Hypothalamus (tissue), 51 donors: Measurements from ENCODE around the gene SEMA6B.

Experiments
- DNase-seq, 51 donors: peaks; one replicate each; lab custom pipeline; 2025; lab: John Stamatoyannopoulos, UW

Gene SEMA6B

GRCh38 chr19:4513248-4513647 lies 46.2 kb downstream of the SEMA6B start:
- no peak for DNase-seq

- no peak for DNase-seq
Measured at GRCh38 chr19:4512070-4512469, 47.4 kb downstream of the SEMA6B start.

GRCh38 chr19:4511300-4512054 lies 48.0 kb downstream of the SEMA6B start:
- DNase-seq, result no peak

GRCh38 chr19:4510435-4511255 lies 48.8 kb downstream of the SEMA6B start:
- no peak for DNase-seq

GRCh38 chr19:4508698-4509097 lies 50.8 kb downstream of the SEMA6B start:
- no peak for DNase-seq

GRCh38 chr19:4507804-4508203 lies 51.7 kb downstream of the SEMA6B start:
- no peak for DNase-seq

GRCh38 chr19:4507150-4507452 lies 52.4 kb downstream of the SEMA6B start:
- no peak for DNase-seq

GRCh38 chr19:4506449-4507149 lies 52.9 kb downstream of the SEMA6B start:
- DNase-seq, result no peak

GRCh38 chr19:4505570-4506448 lies 53.7 kb downstream of the SEMA6B start:
- DNase-seq, result no peak

GRCh38 chr19:4504891-4505569 lies 54.5 kb downstream of the SEMA6B start:
- no peak for DNase-seq

- peak in 28 of 51 donors; percentile 4 to 74 (median 28) for DNase-seq
Measured at GRCh38 chr19:4504297-4504701, 55.2 kb downstream of the SEMA6B start.

- DNase-seq, result no peak
Measured at GRCh38 chr19:4503825-4504170, 55.7 kb downstream of the SEMA6B start.

GRCh38 chr19:4503132-4503824 lies 56.2 kb downstream of the SEMA6B start:
- DNase-seq, result no peak

- no peak for DNase-seq
Measured at GRCh38 chr19:4502282-4503131, 57.0 kb downstream of the SEMA6B start.

- no peak for DNase-seq
Measured at GRCh38 chr19:4501691-4502090, 57.8 kb downstream of the SEMA6B start.

GRCh38 chr19:4500841-4501591 lies 58.5 kb downstream of the SEMA6B start:
- no peak for DNase-seq

GRCh38 chr19:4499855-4500254 lies 59.6 kb downstream of the SEMA6B start:
- no peak for DNase-seq

GRCh38 chr19:4499318-4499717 lies 60.2 kb downstream of the SEMA6B start:
- no peak for DNase-seq
